ENCODE data around the gene EPS15. TPM values are rescaled to one million over a fixed set of nuclear protein-coding genes. Genes with fewer than 3 reads are reported as not detected.
A peak's percentile ranks its signal among the peaks of the same experiment; 100 is the strongest.

Gene EPS15
- total RNA-seq, 1 donor from 2014 or later = 55.0 TPM

- Mint-ChIP-seq H3K36me3 (ENCODE audit: low read depth) (peaks cover 63% of the 10 kb centered on the region), H3K4me1 (no peaks in the 10 kb centered on the region), H3K27me3 (no peaks in the 10 kb centered on the region), H3K27ac (no peak overlapping the region), H3K4me3 (no peak overlapping the region), H3K9me3 (peaks cover 19% of the 10 kb centered on the region)
- DNase-seq = no peak
- intact Hi-C loops (cut with micrococcal nuclease) = no loop called here
These were observed 138.1 kb downstream of the EPS15 start for GRCh38 chr1:51380936-51381335.

- Mint-ChIP-seq H3K36me3 (ENCODE audit: low read depth) (peaks cover 51% of the 10 kb centered on the region), H3K4me3 (no peak overlapping the region), H3K27ac (no peak overlapping the region), H3K9me3 (peaks cover 14% of the 10 kb centered on the region), H3K27me3 (no peaks in the 10 kb centered on the region), H3K4me1 (no peaks in the 10 kb centered on the region)
- intact Hi-C loops (cut with micrococcal nuclease) = no loop called here
- no peak for DNase-seq
These were observed 140.2 kb downstream of the EPS15 start for GRCh38 chr1:51378871-51379270.

- intact Hi-C loops (cut with micrococcal nuclease) = no loop called here
- Mint-ChIP-seq H3K4me1 (no peaks in the 10 kb centered on the region), H3K4me3 (no peak overlapping the region), H3K36me3 (ENCODE audit: low read depth) (peaks cover 20% of the 10 kb centered on the region), H3K27me3 (no peaks in the 10 kb centered on the region), H3K9me3 (peaks cover 6% of the 10 kb centered on the region), H3K27ac (no peak overlapping the region)
- DNase-seq = no peak
These were observed 145.2 kb downstream of the EPS15 start for GRCh38 chr1:51373898-51374297.

- intact Hi-C loops (cut with micrococcal nuclease) = no loop called here
- Mint-ChIP-seq H3K27ac (peak overlapping the region; percentile 39), H3K4me3 (no peak overlapping the region), H3K9me3 (peaks cover 5% of the 10 kb centered on the region), H3K4me1 (no peaks in the 10 kb centered on the region), H3K27me3 (no peaks in the 10 kb centered on the region), H3K36me3 (ENCODE audit: low read depth) (peaks cover 16% of the 10 kb centered on the region)
- no peak for DNase-seq
These were observed 146.5 kb downstream of the EPS15 start for GRCh38 chr1:51372561-51372960.

GRCh38 chr1:51369171-51369570, 149.9 kb downstream of the EPS15 start:
- Mint-ChIP-seq H3K36me3 (ENCODE audit: low read depth) (peaks cover 15% of the 10 kb centered on the region), H3K9me3 (no peaks in the 10 kb centered on the region), H3K4me1 (no peaks in the 10 kb centered on the region), H3K27ac (no peak overlapping the region), H3K4me3 (no peak overlapping the region), H3K27me3 (no peaks in the 10 kb centered on the region)
- intact Hi-C loops (cut with micrococcal nuclease) = no loop called here
- no peak for DNase-seq

- no peak overlapping the region for H3K4me3 Mint-ChIP-seq
- H3K4me1 Mint-ChIP-seq = no peaks in the 10 kb centered on the region
- peaks cover 26% of the 10 kb centered on the region for H3K36me3 Mint-ChIP-seq (ENCODE audit: low read depth)
- H3K9me3 Mint-ChIP-seq = no peaks in the 10 kb centered on the region
- no peak overlapping the region for H3K27ac Mint-ChIP-seq
- DNase-seq = no peak
- intact Hi-C loops (cut with micrococcal nuclease) = no loop called here
- H3K27me3 Mint-ChIP-seq = no peaks in the 10 kb centered on the region
These were observed 153.3 kb downstream of the EPS15 start for GRCh38 chr1:51365774-51366173.

- no peaks in the 10 kb centered on the region for H3K9me3 Mint-ChIP-seq
- no peaks in the 10 kb centered on the region for H3K4me1 Mint-ChIP-seq
- DNase-seq = no peak
- H3K36me3 Mint-ChIP-seq (ENCODE audit: low read depth) = peaks cover 34% of the 10 kb centered on the region
- H3K27me3 Mint-ChIP-seq = no peaks in the 10 kb centered on the region
- H3K4me3 Mint-ChIP-seq = no peak overlapping the region
- intact Hi-C loops (cut with micrococcal nuclease) = no loop called here
- H3K27ac Mint-ChIP-seq = no peak overlapping the region
These were observed 159.2 kb downstream of the EPS15 start for GRCh38 chr1:51359879-51360278.

GRCh38 chr1:51355382-51355781, 163.7 kb downstream of the EPS15 start:
- intact Hi-C loops (cut with micrococcal nuclease) = no loop called here
- DNase-seq = no peak
- Mint-ChIP-seq H3K36me3 (ENCODE audit: low read depth) (peaks cover 16% of the 10 kb centered on the region), H3K9me3 (no peaks in the 10 kb centered on the region), H3K4me1 (no peaks in the 10 kb centered on the region), H3K4me3 (no peak overlapping the region), H3K27ac (no peak overlapping the region), H3K27me3 (no peaks in the 10 kb centered on the region)

- DNase-seq = no peak
- no peaks in the 10 kb centered on the region for H3K9me3 Mint-ChIP-seq
- no peak overlapping the region for H3K27ac Mint-ChIP-seq
- H3K36me3 Mint-ChIP-seq (ENCODE audit: low read depth) = peaks cover 14% of the 10 kb centered on the region
- no peak overlapping the region for H3K4me3 Mint-ChIP-seq
- H3K27me3 Mint-ChIP-seq = no peaks in the 10 kb centered on the region
- no peaks in the 10 kb centered on the region for H3K4me1 Mint-ChIP-seq
- intact Hi-C loops (cut with micrococcal nuclease) = no loop called here
These were observed 164.7 kb downstream of the EPS15 start for GRCh38 chr1:51354416-51354815.

GRCh38 chr1:51351907-51352306, 167.2 kb downstream of the EPS15 start:
- DNase-seq = no peak
- H3K4me3 Mint-ChIP-seq = no peak overlapping the region
- H3K4me1 Mint-ChIP-seq = no peaks in the 10 kb centered on the region
- H3K27ac Mint-ChIP-seq = no peak overlapping the region
- H3K9me3 Mint-ChIP-seq = no peaks in the 10 kb centered on the region
- peaks cover 14% of the 10 kb centered on the region for H3K36me3 Mint-ChIP-seq (ENCODE audit: low read depth)
- peaks cover 8% of the 10 kb centered on the region for H3K27me3 Mint-ChIP-seq
- intact Hi-C loops (cut with micrococcal nuclease) = no loop called here

GRCh38 chr1:51349862-51350261, 169.2 kb downstream of the EPS15 start:
- peaks cover under 1% of the 10 kb centered on the region for H3K36me3 Mint-ChIP-seq (ENCODE audit: low read depth)
- DNase-seq = no peak
- intact Hi-C loops (cut with micrococcal nuclease) = no loop called here
- no peak overlapping the region for H3K27ac Mint-ChIP-seq
- H3K27me3 Mint-ChIP-seq = peaks cover 25% of the 10 kb centered on the region
- no peak overlapping the region for H3K4me3 Mint-ChIP-seq
- no peaks in the 10 kb centered on the region for H3K9me3 Mint-ChIP-seq
- no peaks in the 10 kb centered on the region for H3K4me1 Mint-ChIP-seq

GRCh38 chr1:51348147-51348527, 170.9 kb downstream of the EPS15 start:
- Mint-ChIP-seq H3K36me3 (ENCODE audit: low read depth) (no peaks in the 10 kb centered on the region), H3K27me3 (peaks cover 39% of the 10 kb centered on the region), H3K4me1 (no peaks in the 10 kb centered on the region), H3K9me3 (no peaks in the 10 kb centered on the region), H3K4me3 (no peak overlapping the region), H3K27ac (no peak overlapping the region)
- intact Hi-C loops (cut with micrococcal nuclease) = no loop called here
- DNase-seq = no peak

GRCh38 chr1:51347398-51348146, 171.5 kb downstream of the EPS15 start:
- DNase-seq = no peak
- Mint-ChIP-seq H3K9me3 (no peaks in the 10 kb centered on the region), H3K27me3 (peaks cover 44% of the 10 kb centered on the region), H3K36me3 (ENCODE audit: low read depth) (no peaks in the 10 kb centered on the region), H3K27ac (no peak overlapping the region), H3K4me1 (no peaks in the 10 kb centered on the region), H3K4me3 (no peak overlapping the region)
- intact Hi-C loops (cut with micrococcal nuclease) = no loop called here

- Mint-ChIP-seq H3K27me3 (peaks cover 48% of the 10 kb centered on the region), H3K27ac (no peak overlapping the region), H3K36me3 (ENCODE audit: low read depth) (no peaks in the 10 kb centered on the region), H3K4me3 (no peak overlapping the region), H3K9me3 (no peaks in the 10 kb centered on the region), H3K4me1 (no peaks in the 10 kb centered on the region)
- intact Hi-C loops (cut with micrococcal nuclease) = no loop called here
- no peak for DNase-seq
These were observed 172.8 kb downstream of the EPS15 start for GRCh38 chr1:51346086-51346942.

All from activated CD4-positive, alpha-beta T cell treated with anti-CD3 and anti-CD28 coated beads, Interleukin-2, amount 10 ng/mL, durations not matched to agents 24 days and 14 days (primary cell).